Stimulated activated CD4-positive, alpha-beta T cell treated with anti-CD3 and anti-CD28 coated beads, TNF-alpha, amount 100 ng/mL, for 1 hour (primary cell): ENCODE results near the gene C21orf58.
A peak's percentile ranks its signal among the peaks of the same experiment; 100 is the strongest.

ENCODE experiments used
- DNase-seq, 3 donors: peaks; one replicate each; pipeline ENCODE4 v3.0.0-alpha.2; 2020; ENCODE audit warnings: low read depth in 3 of 3, low spot score in 1 of 3

Gene C21orf58

DNA sequence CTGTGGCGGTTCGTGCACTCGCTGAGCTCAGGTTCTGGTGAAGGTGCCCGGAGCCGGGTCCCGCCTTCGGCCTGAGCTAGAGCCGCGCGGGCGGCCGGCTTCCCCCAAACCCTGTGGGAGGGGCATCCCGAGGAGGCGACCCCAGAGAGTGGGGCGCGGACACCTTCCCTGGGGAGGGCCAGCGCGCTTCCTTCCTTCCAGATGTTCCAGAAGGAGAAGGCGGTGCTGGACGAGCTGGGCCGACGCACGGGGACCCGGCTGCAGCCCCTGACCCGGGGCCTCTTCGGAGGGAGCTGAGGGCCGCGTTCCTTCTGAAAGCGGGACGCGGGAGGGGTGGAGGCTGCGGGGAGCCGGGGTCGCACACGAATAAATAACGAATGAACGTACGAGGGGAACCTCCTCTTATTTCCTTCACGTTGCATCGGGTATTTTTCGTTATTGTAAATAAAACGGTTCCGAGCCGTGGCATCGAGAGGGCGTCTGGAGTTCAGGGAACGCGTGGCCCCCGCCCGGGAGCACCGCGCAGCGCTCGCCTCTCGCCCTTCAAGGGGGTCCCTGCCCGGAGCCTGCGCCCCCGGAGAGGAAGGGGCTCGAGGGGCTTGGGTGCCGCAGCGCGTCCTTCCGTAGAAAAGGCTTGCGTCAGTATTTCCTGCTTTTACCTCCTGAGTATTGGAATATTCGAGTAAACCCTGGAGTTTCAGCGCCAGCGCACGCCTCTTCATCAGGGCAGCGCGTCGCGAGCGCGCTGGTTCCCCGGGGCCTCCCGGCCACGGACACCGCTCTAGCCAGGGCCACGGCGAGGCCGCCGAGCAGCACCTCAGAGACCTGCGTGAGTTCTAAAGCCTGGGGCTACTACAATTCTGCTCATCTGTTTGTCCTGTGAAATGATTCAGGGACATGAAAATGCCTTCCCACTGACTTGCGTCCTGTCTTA, 26.1 kb downstream of the C21orf58 start:
- DNase-seq = no peak

- peak in 2 of 3 donors; percentile 18 to 26 for DNase-seq
Measured at GRCh38 chr21:46295996-46296752, 27.5 kb downstream of the C21orf58 start.

DNA sequence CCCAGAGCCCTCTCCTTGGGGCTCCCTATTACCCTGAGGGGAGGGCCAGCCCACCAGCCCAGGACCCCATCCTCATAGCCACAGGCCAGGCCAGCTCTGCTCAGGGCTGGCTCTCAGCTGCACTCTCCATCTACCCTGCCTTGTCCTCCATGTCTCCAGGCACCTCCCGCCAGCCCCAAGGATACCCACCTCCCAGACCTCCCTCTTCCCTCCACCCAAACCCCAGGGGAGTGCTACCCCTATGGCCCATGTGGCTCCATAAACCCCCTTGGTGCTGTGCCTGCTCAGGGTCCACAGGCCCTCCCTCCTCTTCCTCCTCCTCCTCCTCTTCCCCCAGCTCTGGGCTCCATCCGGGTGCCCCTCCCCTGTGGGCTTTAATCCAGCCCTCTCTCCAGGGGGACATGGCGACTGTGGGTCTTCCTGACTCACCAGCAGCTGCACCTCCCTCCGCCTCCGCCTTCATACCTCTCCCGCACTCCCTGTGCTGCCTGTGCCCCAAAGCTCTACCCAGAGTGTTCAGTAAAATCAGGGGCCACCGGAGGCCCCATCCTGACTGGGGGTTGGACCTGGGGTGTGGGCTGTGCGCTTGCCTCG, 28.4 kb downstream of the C21orf58 start:
- DNase-seq = no peak

GRCh38 chr21:46294647-46295176, 29.0 kb downstream of the C21orf58 start:
- no peak for DNase-seq

- no peak for DNase-seq
Measured at GRCh38 chr21:46291561-46291960, 32.1 kb downstream of the C21orf58 start.

DNA sequence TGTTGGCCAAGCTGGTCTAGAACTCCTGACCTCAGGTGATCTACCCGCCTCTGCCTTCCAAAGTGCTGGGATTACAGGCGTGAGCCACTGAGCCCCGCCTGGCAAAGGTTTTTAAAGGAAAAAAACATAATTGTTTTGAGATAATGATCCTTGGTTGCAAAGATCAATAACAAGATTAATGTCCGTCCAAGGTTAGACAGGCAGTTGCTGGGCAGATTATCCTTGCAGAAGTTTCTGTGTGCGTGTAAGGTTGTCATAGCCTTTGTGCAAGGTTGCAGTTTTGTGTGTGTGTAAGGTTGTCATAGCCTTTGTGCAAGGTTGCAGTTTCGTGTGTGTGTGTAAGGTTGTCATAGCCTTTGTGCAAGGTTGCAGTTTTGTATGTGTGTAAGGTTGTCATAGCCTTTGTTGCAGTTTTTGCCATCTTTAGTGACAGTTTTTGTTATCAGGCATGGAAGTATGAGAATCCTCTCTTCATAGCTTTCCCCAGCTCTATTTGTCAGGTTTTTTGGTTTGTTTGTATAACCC, 34.0 kb downstream of the C21orf58 start:
- DNase-seq = no peak

DNA sequence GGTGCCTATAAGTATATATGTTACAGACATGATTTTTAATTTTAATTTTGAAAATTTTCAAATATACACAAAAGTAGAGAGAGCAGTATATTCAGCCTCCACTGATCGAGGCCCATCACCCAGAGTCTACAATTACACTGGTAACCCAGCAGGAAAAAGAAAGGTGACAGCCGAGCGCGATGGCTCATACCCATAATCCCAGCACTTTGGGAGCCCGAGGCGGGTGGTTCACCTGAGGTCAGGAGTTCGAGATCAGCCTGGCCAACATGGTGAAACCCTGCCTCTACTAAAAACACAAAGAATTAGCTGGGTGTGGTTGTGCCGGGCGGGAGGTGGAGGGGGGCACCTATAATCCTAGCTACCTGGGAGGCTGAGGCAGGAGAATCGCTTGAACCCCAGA, 36.1 kb downstream of the C21orf58 start:
- DNase-seq = no peak

GRCh38 chr21:46286648-46287002, 37.0 kb downstream of the C21orf58 start:
- no peak for DNase-seq

DNA sequence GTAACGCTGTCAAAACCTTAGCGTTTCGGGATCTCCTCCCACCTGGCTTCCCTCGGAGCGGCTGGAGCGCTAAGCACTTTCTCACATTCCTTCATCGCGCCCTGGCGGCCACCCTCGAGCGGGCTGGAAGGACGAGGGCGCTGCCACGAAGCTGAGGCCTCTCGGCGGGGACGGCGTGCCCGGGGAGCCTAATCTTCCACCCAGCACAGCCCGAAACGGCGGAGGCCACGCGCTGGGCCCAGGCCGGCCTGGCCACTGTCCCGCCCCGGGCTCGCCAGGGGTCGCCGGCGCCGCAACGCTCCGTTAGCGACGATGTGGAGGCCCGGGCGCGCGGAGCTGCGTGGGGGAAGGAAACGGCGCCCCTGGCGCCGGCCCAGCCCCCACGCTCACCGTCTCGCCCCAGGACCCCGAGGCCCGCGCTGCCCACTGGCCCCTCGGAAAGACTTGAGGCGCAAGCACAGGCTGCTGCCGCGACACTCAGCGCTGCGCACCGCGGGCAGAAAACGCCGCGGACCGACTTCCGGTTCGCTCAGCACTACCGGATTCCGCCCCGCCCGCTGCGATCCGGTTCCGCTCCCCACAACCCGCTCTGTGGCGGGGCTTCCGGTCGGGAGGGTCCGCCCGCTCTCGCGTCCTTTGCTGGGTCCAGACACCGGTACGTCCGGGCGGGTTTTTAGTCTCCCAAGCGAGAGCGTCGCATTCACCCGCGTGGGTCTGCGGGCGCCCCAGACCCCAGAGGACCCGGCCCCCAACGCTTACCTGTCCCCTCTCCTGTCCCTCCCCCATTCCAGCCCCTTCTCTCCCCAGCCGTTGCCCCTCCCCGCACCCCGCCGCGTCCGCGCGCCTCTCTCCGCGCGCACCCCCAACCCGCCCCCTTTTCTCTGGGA, 37.7 kb downstream of the C21orf58 start, which contains the start of gene YBEY:
Gene YBEY, plus strand, starts transcription at position 582 of the 887 bp plus-strand sequence. CDS start 572 bp downstream, outside the sequence.
- DNase-seq = peak; percentile 53 to 73 (median 62)

DNA sequence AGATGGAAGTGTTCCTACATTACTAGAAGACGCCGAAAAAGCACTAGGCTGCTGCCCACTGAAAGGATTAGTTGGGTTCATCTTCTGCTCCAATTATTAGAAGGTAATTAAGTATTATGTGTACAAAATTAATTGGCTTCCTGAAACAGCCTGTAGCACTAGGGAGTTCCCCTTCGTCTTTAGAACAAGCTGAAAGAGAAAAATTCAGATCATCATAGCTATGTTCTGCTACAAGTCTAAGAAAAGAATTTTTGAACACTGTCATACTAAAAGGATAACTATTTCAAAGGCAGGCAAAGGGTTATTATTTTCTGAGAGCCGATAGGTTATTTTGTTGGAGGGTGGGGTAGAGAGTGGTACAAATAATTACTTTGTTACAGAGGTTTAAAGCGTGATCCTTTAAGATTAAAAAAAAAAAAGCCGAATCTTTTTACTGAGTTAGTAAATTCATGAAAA, 38.4 kb downstream of the C21orf58 start, which contains the start of gene MCM3AP:
Gene MCM3AP, minus strand, starts transcription at position 406 of the 456 bp plus-strand sequence. Its CDS starts 325 bp downstream, at position 81.
- no peak for DNase-seq

DNA sequence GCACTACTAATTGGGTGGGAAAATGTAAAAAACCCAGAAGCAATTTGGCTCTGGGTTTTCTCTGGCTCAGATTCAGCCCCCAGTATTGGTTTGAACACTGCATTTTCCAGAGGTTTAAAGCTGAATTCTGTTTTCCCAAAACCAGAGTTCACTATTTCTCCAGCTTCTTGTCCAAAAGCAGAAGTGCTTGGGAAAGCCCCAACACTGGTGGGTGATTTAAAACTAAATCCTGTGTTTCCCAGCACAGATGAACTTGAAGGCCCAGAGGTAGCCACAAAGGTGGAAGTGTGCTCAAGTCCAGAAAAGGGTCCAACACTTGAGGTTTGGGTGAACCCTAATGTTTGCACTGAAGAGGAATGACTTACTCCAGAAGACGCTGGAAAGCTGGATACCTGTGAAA, 38.9 kb downstream of the C21orf58 start:
- DNase-seq = no peak

- DNase-seq = no peak
Measured at GRCh38 chr21:46284077-46284644, 39.5 kb downstream of the C21orf58 start.

DNA sequence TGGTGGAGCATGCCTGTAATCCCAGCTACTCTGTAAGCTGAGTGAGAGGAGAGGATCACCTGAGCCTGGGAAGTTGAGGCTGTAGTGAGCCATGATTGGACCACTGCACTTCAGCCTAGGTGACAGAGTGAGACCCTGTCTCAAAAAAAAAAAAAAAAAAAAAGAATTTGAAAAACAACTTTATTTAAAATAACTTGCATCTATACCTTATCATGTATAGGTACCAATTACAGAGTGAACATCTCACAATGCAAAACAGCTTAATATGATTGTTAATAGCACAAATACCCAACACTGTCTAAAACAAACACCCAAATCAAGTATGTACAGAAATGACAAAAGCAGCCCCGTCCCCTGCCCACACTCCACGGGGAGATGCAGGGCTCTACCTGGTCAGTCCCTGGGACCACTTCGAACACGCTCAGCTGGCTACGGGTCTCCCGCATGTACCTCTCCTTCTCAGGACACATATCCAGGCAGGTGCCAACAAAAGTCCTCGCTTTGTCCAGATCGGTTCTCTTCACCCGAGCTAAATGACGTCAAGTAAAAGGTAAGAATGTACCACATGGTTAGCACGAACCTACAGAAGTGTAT, 48.8 kb downstream of the C21orf58 start:
- DNase-seq = no peak

- no peak for DNase-seq
Measured at GRCh38 chr21:46273341-46273740, 50.3 kb downstream of the C21orf58 start.

DNA sequence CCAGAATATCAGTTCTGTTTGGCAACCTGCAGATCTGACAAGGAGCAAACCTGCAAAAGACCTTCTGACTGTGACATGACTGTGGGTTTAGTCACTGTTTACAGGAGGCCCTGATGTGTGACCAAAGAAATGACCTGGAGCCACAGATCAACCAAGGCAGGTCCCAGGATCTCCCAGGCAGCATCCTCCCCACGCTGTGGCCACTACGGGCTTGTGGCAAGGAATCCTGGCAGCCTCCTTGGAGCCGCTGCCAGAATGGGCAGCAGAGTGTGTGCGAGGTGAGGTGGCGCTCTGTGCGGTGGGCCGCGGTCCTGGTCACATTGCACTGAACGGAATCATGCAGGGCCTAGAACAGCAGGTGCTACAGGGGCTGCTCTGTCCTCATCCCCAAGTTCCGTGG, 54.2 kb downstream of the C21orf58 start:
- no peak for DNase-seq

GRCh38 chr21:46268371-46268770, 55.3 kb downstream of the C21orf58 start:
- DNase-seq = no peak

DNA sequence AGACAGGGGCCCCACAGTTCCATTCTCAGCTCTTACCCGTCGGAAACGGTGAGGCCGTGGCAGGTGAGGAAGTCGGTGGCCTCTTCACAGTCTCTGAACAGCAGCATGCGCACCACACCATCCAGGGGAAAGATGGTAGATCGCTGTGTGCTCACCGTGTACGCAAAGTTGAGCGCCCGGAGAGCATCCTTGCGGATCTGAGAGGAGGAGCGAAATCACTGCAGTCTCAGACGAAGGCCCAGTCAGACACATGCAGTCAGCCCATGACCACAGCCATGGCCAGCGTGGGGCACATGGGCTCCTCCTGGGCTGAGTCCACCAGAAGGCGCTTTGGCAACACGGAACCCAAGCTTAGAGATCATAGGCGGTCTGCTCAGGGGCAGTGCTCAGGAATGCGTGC, 56.7 kb downstream of the C21orf58 start:
- no peak for DNase-seq

GRCh38 chr21:46265736-46266525, 57.7 kb downstream of the C21orf58 start:
- DNase-seq = no peak
